ENCODE data around the gene PDXK.

PDXK gene

GRCh38 chr21:43777953-43778352 lies 59.0 kb downstream of the PDXK start:
- DNase-seq (ENCODE audit: low read depth) = no peak
- TF ChIP-seq CTCF (conservative IDR thresholded peaks at IDR 0.05; ENCODE audit: control insufficient read depth, insufficient read depth, low read depth, low read length) = no peak
- H3K4me3 ChIP-seq (ENCODE audit: control insufficient read depth, low read depth, low read length) = no peak overlapping the region

- no peak for TF ChIP-seq CTCF (conservative IDR thresholded peaks at IDR 0.05; ENCODE audit: control insufficient read depth, insufficient read depth, low read depth, low read length)
- no peak overlapping the region for H3K4me3 ChIP-seq (ENCODE audit: control insufficient read depth, low read depth, low read length)
- DNase-seq (ENCODE audit: low read depth) = no peak
These were observed 59.8 kb downstream of the PDXK start for GRCh38 chr21:43778469-43779335.

DNA sequence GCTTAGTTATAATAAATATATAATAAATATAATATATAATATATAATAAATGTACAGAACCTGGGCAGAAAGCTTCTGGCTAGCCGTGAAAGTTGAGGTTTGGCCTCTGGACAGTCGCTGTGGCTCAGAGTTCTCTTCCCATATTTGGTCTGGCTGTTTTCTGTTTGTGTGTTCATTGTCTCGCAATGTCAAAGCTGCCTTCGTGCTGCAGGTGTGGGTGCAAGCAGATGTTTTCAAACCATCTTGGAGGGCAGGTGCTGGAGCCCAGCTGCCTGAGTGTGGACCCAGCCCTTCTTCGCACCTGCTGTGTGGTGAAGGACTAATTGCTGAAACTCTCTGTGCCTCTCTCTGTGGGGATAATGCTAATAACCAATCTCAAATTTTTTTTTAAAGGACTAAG lies 60.7 kb downstream of the PDXK start:
- DNase-seq (ENCODE audit: low read depth) = no peak
- no peak overlapping the region for H3K4me3 ChIP-seq (ENCODE audit: control insufficient read depth, low read depth, low read length)
- no peak for TF ChIP-seq CTCF (conservative IDR thresholded peaks at IDR 0.05; ENCODE audit: control insufficient read depth, insufficient read depth, low read depth, low read length)

DNA sequence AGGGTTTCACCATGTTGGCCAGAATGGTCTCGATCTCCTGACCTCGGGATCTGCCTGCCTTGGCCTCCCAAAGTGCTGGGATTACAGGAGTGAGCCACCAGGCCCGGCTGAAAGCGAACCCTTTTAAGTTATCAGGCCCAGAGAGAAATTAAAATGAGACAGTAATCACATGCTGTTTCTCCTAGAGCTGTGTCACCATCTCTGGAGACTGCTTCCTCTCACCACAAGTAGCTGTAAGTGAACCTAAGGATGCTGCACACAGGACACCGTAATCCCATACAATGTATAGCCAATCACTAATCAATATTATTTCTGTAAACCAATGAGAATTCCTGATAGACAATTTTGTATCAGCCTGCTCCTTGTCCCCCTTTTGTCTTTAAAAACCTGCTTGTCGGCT lies 62.9 kb downstream of the PDXK start:
- DNase-seq (ENCODE audit: low read depth) = no peak
- H3K4me3 ChIP-seq (ENCODE audit: control insufficient read depth, low read depth, low read length) = no peak overlapping the region
- TF ChIP-seq CTCF (conservative IDR thresholded peaks at IDR 0.05; ENCODE audit: control insufficient read depth, insufficient read depth, low read depth, low read length) = no peak

GRCh38 chr21:43782431-43783097 lies 63.6 kb downstream of the PDXK start:
- no peak for TF ChIP-seq CTCF (conservative IDR thresholded peaks at IDR 0.05; ENCODE audit: control insufficient read depth, insufficient read depth, low read depth, low read length)
- DNase-seq (ENCODE audit: low read depth) = no peak

DNA sequence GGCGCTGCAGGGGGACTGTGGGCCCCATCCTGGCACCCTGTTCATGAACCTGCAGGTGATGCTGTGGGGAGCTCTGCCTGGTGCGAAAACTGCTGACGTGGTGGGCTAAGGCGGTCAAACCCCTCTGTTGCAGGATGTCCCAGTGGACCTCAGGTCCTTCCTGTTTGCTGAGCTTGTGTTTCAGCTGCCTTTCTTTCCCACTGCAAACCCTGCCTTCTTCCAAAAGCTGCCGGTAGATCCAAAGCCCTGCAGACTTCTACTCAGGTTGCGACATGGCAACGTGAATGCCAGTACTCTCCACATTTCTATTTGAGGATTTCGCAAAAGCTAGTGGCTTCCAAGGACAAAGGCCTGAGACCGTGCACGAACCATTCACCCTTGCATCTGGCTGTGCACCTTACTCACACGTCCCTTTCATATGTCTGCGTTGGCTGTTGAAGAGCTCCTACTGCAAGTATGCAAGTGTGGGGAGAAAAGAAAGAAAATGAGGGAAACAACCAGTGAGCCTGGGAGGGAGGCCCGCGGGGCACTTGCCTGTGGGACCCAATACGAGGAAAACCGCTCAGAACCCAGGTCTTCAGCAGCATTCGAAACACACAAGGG lies 64.3 kb downstream of the PDXK start:
- TF ChIP-seq CTCF (conservative IDR thresholded peaks at IDR 0.05; ENCODE audit: control insufficient read depth, insufficient read depth, low read depth, low read length) = no peak
- DNase-seq (ENCODE audit: low read depth) = no peak
- no peak overlapping the region for H3K4me3 ChIP-seq (ENCODE audit: control insufficient read depth, low read depth, low read length)

More at GRCh38 chr21:43782431-43783097, 63.6 kb downstream of the PDXK start:
- no peak overlapping the region for H3K4me3 ChIP-seq (ENCODE audit: control insufficient read depth, low read depth, low read length)
